Stimulated activated CD4-positive, alpha-beta T cell treated with anti-CD3 and anti-CD28 coated beads, Interleukin-1b, Interleukin-23, amount 100 ng/mL, for 4 hours (primary cell): ENCODE data around the gene SLC22A1.

ENCODE experiments used
- DNase-seq, 2 donors: peaks; one replicate each; pipeline ENCODE4 v3.0.0-alpha.2; 2020; ENCODE audit warnings: low read depth in 2 of 2

Gene SLC22A1

DNA sequence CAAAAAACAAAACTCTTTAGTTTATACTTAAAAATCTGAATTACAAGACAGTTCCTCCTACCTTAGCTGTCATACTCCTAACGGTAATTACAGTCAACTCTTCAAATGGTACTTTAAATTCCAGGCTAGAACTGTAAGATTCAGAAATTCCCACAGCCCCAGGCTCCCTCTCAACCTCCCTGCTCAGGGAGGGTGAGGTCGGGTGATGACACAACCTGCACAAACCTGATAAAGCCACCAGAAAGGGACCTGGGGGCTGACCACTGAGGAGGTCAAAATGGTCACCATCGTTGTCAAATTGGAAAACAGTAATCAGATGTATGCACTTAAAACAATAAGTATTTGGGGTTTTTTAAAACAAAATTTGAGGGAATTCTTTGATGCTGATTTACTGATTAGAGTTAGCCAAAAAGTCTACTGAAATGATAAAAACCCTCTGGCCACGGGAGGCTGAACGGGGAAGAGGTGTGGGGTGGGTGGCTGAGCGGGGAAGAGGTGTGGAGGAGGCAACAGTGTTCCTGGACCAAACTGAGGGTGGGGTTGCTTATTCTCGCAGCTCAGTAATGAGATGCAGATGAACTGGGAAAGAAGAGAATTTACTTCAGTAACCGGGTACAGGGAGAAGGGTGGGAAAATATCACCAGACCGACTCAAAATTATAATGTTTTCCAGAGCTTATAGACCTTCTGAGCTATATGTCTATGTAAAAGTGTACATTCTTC lies 52.4 kb downstream of the SLC22A1 start:
- DNase-seq: no peak

DNA sequence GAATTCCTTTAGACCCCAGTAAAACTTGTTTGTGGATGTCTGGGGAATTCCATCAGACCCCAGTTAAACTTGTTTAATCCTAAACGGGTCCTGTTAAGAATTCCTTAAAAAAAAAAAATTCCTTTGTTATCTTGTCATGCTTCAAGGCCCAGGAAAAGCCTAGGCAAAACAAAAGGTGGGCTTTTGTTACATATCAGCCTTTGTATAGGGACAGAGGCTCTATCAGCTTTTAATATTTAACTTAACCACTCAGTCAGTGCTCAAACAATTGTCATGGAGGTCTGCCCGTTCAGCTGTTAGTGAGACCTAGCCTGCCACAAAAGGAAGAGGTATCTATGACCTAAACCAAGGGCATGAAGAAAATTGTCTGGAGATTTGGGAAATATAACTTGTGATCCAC lies 53.1 kb downstream of the SLC22A1 start:
- no peak for DNase-seq

DNA sequence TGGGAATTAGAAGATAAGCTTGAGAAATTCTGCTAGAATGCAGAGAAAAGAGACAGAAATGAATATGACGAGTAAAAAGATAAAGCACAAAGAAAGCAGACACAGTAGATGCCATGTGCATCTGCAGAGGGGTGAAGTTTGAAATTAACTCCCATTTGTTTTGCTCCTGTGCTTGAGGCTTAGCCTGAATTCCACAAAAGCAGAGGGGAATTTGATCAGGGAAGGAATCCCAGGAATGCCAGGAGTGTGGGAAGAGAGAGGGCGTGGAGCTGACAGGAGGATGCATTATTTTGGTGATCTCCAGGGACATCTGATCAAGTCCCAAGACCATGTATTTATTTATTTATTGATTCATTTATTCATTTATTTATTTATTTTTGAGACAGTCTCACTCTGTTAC lies 55.6 kb downstream of the SLC22A1 start:
- DNase-seq: no peak

DNA sequence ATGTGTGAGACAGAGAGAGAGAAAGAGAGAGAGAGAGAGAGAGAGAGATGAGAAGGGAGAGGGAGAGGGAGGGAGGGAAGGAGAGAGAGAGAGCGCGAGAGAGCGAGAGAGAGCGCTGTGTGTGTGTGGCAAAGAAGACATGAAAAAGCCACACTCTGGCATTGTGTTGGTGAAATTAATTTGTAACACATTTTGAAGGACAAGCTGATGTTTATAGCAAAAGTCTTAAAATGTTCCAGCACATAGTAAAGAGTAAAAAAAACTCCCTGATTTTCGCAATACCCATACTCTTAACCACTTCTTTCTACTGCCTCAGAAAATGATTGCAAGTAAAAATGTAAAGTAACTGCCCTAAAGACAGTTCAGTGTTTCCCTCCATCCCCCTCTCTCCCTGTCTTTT lies 56.7 kb downstream of the SLC22A1 start:
- no peak for DNase-seq

DNA sequence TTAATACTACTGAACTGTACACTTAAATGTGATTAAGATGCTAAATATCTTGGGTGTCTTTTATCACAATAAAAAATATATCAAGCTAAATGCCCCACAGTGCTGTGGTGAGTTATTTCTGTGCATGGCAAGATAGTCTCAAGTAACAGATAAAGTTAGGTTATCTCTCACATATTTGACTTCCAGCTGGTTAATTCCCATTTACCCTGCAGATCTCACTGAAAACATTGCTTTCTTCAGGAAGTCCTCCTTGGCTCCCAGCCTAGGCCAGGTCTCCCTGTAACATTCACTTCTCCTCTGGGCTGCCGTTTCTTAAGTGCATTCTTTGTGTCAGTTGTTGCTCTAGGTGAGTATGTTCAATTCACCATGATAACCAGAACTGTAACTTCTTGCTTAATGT lies 59.1 kb downstream of the SLC22A1 start:
- DNase-seq: no peak

DNA sequence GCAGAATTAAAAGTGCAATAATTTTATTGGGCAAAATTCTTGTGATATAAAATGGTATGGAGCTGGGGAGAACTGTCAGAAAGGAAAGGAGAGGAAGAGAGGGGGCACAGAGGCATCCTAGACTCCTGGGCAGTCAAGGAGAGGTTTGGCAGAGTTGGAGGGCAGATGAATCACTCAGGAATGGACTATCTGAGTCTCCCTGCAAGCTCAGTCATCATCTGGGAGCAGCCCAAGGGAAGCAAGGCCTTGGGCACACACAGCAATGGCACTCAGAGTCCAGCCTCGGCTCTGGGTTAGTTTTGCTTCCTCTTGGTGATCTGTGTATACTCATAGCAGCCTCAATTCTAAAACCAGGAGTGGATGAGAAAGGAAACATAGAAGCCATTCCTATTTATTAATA lies 67.2 kb downstream of the SLC22A1 start:
- no peak for DNase-seq

DNA sequence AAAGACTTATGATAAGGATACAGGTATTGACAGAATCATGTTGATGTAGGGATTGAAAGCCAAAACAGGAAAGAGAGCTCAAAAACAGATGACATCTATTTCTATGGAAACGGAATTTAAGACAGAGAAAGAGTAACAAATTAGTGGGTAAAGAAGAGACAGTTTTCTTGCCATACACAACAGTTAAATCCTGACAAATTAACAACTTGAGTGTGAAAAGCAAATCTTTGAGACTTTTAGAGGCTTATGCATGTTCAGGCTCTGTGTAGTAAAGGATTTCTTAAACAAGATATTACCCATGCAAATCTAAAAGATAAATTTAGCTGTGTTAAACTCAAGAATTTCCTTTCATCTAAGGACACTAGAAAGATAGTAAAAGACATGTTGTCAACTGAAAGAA lies 68.5 kb downstream of the SLC22A1 start:
- DNase-seq: no peak

DNA sequence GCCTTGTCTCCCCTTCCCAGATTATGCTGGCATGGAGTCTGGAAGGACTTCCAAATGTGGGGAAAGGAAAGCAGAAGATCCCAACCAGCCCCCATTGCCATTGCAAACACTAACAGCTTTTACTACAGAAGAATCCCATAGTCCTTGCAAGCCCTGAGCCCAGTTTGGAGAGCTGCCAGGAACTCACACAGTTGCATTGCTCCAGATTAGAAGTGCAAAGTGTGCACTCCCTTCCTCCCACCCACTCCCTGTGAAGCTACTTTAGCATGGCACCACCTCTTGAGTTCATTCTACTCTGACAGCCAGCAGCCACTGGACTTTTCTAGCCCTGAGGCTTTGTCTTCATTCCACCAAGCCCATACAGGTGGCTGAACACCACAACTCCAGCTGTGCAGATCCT lies 69.4 kb downstream of the SLC22A1 start:
- DNase-seq: no peak

DNA sequence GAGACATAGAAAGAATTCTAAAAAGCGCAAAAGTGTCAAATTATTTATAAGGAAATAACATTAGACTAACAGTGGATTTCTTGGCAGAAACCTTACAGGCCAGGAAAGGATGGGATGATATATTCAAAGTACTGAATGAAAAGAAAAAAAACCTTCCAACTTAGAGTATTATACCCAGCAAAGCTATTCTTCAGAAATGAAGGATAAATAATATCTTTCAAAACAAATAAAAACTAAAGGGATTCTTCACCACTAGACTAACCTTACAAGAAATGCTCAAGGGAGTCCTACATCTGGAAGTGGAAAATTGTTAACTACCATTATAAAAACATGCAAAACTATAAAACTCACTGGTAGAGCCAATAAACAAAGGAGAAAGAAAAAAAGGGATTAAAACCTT lies 71.2 kb downstream of the SLC22A1 start:
- DNase-seq: no peak

DNA sequence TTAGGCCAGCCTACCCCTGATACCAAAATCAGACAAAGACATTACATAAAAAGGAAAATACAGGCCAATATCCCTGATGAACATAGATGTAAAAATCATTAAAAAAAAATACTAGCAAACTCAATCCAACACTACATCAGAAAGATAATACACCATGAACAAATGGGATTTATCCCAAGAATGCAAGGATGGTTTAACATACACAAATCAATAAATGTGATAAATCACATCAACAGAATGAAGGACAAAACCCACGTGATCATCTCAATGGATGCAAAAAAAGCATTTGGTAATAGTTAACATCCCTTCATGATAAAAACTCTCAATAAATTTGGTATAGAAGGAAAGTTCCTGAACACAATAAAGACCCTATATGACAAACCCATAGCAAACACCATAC lies 73.2 kb downstream of the SLC22A1 start:
- no peak for DNase-seq

DNA sequence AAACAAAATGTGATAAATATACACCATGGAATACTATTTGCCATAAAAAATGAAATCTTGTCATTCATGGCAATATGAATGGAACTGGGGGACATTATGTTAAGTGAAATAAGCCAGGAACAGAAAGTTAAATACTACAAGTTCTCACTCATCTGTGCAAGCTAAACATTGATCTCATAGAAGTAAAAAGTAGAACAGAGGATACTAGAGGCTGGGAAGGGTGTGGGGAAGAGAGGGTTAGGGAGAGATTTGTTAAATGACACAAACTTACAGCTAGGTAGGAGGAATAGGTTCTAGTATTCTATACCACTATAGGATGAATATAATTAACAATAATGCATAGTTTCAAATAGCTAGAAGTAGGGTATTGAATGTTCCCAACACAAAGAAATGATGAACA lies 76.0 kb downstream of the SLC22A1 start:
- DNase-seq: no peak

DNA sequence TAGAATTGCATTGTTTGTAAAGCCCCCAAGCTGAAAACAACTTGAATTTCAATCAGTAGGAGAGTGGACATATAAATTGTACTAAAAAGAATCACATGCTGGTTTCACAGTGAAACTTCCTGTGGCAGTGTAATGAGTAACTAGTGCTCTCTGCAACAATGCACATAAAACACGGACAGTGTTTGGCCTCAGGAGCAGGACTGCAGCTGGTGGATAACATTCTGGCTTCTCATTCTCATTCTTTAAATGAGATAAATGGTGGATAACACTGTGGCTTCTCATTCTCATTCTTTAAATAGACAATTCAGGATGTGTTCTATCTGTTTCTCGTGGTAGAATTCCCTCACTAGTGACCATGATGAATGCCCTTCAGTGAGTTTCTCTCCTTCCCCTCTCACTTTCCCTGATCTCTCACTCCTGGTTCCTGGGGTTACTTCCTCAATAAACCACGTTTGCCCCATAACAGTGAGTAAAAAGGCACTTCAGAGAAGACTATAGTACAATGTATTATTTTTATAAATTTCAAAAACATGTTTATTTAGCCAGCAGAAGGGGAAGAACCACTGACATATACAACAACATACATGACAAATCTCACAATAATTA lies 77.1 kb downstream of the SLC22A1 start:
- DNase-seq: no peak

DNA sequence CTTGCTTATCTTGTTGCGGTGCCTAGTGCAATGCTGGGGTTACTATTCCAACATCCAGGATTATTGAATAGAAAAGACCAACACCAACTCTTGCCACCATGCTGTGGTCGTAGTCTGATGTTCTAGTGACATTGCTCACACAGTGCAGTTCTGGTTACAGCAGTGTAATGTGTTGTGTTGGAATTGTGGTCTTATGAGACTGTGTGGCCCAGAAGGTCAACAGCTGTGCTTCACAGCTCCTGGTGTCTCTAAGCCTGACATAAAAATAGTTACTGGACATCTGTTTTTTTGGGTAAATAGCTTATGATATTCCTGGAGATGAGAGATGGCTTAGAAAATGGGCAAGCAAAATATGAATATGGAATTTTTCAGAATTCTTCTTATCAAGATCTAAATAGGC lies 79.4 kb downstream of the SLC22A1 start:
- DNase-seq: no peak

DNA sequence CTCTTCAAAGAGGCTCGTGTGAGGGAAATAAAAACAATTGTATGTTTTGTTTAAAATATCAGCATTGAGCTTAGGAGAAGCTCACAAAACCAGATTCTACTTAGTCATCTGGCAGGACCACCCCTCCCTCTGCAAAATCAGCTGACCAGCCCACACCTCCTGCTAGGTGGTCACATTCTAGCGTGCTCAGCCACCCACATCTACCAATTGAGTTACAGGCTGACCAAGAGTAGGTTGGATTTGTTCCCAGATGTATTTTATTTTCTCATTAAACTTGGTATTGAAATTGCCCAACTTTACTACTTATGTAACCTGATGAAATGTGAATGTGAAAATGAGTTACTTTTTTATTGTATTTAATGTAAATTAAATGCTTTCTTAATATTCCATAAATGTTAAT lies 80.8 kb downstream of the SLC22A1 start:
- no peak for DNase-seq

DNA sequence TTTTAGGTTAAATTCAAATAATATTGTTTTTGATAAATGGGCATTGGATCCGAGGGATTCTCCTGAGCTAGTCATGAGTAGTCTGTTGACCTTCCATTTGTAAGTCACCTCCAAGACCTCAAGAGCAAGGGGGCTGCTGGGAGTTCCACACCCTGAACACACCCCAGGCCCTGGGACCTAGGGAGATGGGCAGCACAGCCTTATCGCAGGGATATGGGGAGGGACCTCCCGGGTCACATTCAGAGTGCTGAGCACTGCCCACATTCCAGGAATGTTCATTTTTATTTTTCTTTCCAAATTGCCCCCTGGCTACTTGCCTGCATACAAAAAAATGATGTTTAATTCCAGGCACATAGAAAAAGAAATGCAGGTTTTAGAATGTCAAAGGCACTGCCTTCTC lies 81.5 kb downstream of the SLC22A1 start:
- no peak for DNase-seq

DNA sequence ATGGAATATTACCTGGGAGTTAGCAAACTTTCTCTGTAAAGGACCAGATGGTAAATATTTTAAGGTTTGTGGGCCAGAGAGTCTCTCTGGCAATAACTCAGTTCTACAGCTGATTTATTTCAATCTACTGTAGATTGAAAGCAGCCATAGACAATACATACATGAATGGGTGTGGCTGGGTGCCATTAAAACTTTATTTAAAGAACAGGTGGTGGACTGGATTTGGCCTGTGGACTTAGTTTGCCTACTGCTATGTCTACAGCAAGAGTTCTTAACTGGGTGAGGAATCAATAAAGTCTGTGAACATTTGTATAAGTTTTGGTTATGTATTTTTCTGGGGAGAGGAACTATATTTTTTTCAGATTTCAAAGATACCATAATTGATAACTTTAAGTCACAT lies 81.9 kb downstream of the SLC22A1 start:
- DNase-seq: no peak

DNA sequence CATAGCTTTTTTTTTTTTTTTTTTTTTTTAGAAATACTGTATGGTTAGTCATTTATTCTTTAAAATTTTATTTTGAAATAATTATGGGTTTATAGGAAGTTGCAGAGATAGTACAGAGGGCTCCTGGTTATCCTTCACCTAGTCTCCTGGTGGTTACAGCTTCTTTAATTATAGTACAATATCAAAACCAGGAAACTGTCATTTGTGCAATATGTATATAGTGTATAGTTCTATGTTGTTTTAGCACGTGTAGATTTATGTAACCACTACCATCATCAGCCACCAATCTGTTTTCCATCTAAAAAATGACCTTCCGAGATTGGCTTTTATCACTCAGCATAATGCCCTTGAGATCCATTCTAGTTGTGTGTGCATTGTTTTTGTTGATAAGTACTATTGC lies 82.3 kb downstream of the SLC22A1 start:
- no peak for DNase-seq

DNA sequence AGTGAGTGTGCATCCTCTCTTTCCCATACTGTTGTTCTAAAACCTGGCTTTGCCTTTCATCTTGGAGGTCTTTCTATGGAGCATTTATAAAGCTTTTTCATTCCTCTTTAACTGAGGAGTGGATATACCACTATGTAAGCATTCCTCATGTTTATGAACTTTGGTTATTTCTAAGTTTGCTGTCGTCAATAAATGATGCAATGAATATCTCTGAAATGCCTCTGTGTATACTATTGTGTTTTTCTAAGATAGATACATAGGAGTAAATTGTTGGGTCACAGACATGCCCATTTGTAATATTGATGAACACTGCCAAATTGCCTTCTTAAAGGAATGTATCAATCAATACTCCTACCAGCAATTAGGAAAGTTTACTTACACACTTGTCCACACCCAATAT lies 83.1 kb downstream of the SLC22A1 start:
- DNase-seq: no peak

DNA sequence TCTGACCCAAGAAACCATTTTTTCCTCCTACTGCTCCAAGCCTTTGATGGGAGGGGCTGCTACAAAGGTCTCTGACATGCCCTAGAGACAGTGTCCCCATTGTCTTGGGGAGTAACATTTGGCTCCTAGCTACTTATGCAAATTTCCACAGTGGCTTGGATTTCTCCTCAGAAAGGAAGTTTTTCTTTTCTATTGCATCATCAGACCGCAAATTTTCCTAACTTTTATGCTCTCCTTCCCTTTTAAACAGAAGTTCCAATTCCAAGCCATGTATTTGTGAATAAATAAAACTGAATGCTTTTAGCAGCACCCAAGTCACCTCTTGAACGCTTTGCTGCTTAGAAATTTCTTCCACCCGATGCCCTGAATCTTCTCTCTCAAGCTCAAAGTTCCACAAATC lies 86.0 kb downstream of the SLC22A1 start:
- DNase-seq: no peak
